HEK293T (cell line): ENCODE measurements around the gene EXOC6B.

Experiments
- CTCF ChIA-PET: fragments of 350-600 bp; formaldehyde crosslinking; extraction: SDS; loops from one replicate; lab custom pipeline; 2021; ENCODE audit warnings: antibody characterized with exemption, inconsistent platforms; lab: Yijun Ruan, JAX
- POLR2A ChIA-PET: fragments of 350-600 bp; formaldehyde crosslinking; extraction: SDS; loops from one replicate; lab custom pipeline; 2020; ENCODE audit warnings: antibody characterized with exemption, inconsistent platforms; lab: Yijun Ruan, JAX
- DNase-seq: peaks from one replicate; pipeline ENCODE4 v3.0.0; 2012; ENCODE audit warnings: mixed read lengths; ENCODE audit errors: extremely low spot score
- ARNT ChIP-seq: fragments of 450-650 bp; IDR thresholded peaks from 2 replicates; pipeline ENCODE4 v1.6.1; 2017; ENCODE audit warnings: mild to moderate bottlenecking
- BHLHE40 ChIP-seq: fragments of 450-650 bp; IDR thresholded peaks from 2 replicates; pipeline ENCODE4 v1.6.1; 2016; ENCODE audit warnings: mild to moderate bottlenecking, moderate library complexity, borderline replicate concordance
- CTBP1 ChIP-seq: fragments of 450-650 bp; IDR thresholded peaks from 2 replicates; pipeline ENCODE4 v1.6.1; 2016; ENCODE audit warnings: borderline replicate concordance
- ELF4 ChIP-seq: fragments of 450-650 bp; IDR thresholded peaks from 2 replicates; pipeline ENCODE4 v1.6.1; 2017; ENCODE audit warnings: antibody characterized with exemption
- FOXA1 ChIP-seq: fragments of 450-650 bp; IDR thresholded peaks from 2 replicates; pipeline ENCODE4 v1.6.1; 2016; ENCODE audit warnings: mild to moderate bottlenecking
- FOXK2 ChIP-seq: fragments of 450-650 bp; IDR thresholded peaks from 2 replicates; pipeline ENCODE4 v1.6.1; 2016; ENCODE audit warnings: mild to moderate bottlenecking
- FOXM1 ChIP-seq: fragments of 450-650 bp; IDR thresholded peaks from 2 replicates; pipeline ENCODE4 v1.6.1; 2017; ENCODE audit warnings: mild to moderate bottlenecking, borderline replicate concordance
- HDGF ChIP-seq: fragments of 450-650 bp; IDR thresholded peaks from 2 replicates; pipeline ENCODE4 v1.6.1; 2017; ENCODE audit warnings: antibody characterized with exemption, borderline replicate concordance
- L3MBTL2 ChIP-seq: fragments of 450-650 bp; conservative IDR thresholded peaks from 2 replicates; pipeline ENCODE4 v1.6.1; 2016; ENCODE audit warnings: mild to moderate bottlenecking
- LEF1 ChIP-seq: fragments of 450-650 bp; IDR thresholded peaks from 2 replicates; pipeline ENCODE4 v1.6.1; 2017; ENCODE audit warnings: mild to moderate bottlenecking, borderline replicate concordance
- NFRKB ChIP-seq: fragments of 450-650 bp; IDR thresholded peaks from 2 replicates; pipeline ENCODE4 v1.6.1; 2016; ENCODE audit warnings: mild to moderate bottlenecking, moderate library complexity
- SP1 ChIP-seq: fragments of 450-650 bp; IDR thresholded peaks from 2 replicates; pipeline ENCODE4 v1.6.1; 2017
- SUZ12 ChIP-seq: fragments of 450-650 bp; IDR thresholded peaks from 2 replicates; pipeline ENCODE4 v1.6.1; 2016; ENCODE audit warnings: mild to moderate bottlenecking
- TARDBP ChIP-seq: fragments of 450-650 bp; IDR thresholded peaks from 2 replicates; pipeline ENCODE4 v1.6.1; 2016
- ZNF384 ChIP-seq: fragments of 450-650 bp; IDR thresholded peaks from 2 replicates; pipeline ENCODE4 v1.6.1; 2016
- TF ChIP-seq, protein P1 (sequence below): fragments of 450-650 bp; IDR thresholded peaks from 2 replicates; pipeline ENCODE4 v1.6.1; 2016

Gene EXOC6B

DNA sequence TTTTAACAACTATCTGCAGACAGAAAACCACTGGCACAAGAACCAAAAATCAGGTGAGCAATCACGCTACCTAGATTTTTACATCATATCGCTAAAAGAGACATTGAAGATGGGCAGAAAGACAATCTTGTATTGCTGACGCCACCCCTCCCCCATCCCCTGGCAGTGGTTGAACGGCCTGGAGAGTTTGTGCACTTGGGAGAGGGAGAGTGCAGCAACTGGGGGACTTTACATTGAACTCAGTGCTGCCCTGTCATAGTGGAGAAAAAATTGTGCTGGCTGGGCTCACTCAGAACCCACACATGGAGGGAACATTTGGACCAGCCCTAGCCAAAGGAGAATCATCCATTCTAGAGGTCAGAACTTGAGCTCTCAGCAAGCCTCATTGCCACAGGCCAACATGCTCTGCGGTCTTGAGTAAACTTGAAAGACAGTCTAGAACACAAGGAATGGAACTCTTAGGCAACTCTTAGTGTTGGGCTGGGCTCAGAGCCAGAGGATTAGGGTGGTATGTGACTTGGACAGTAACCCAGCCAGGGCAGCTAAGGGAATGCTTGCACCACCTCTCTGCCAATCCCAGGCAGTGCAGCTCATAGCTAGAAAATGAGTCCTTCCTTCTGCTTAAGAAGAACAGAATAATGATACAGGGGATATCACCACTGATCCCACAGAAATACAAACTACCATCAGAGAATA is 458.2 kb downstream of the EXOC6B start:
- peak; percentile 12 for DNase-seq

DNA sequence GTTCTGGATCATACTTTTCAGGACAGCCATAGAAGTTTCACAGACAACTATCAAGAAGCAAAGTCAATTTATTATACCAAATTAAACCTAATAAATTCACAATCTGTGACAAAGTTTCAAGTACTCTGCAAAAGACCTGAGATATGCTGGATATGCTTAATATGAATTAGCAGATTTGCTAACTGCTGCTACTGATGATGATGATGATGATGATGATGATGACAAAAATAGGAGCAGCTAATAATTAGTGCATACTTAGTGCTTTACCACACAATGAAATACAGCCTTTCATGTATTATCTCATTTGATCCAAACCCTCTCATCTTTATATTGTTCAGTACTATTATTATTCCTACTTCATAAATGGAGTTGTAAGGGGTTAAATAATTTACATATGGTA is 462.4 kb downstream of the EXOC6B start:
- TF ChIP-seq SUZ12 (no peak), FOXM1 (no peak), HDGF (no peak), ELF4 (no peak), CTBP1 (no peak), NFRKB (no peak), TARDBP (no peak), FOXA1 (no peak), SP1 (no peak)
- TF ChIP-seq, protein P1, sequence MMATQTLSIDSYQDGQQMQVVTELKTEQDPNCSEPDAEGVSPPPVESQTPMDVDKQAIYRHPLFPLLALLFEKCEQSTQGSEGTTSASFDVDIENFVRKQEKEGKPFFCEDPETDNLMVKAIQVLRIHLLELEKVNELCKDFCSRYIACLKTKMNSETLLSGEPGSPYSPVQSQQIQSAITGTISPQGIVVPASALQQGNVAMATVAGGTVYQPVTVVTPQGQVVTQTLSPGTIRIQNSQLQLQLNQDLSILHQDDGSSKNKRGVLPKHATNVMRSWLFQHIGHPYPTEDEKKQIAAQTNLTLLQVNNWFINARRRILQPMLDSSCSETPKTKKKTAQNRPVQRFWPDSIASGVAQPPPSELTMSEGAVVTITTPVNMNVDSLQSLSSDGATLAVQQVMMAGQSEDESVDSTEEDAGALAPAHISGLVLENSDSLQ, result no peak
- POLR2A ChIA-PET, result no interaction called here
- CTCF ChIA-PET, result no interaction called here
- DNase-seq, result no peak

More for the DNA sequence above, 458.2 kb downstream of the EXOC6B start:
- CTCF ChIA-PET, result no interaction called here
- TF ChIP-seq ZNF384 (no peak), ELF4 (no peak), LEF1 (no peak), FOXK2 (no peak), TARDBP (no peak), L3MBTL2 (no peak), FOXA1 (no peak), SP1 (no peak), FOXM1 (no peak), CTBP1 (no peak), HDGF (no peak), SUZ12 (no peak), ARNT (no peak), BHLHE40 (no peak), NFRKB (no peak)
- TF ChIP-seq, protein P1, result no peak
- POLR2A ChIA-PET, result no interaction called here

DNA sequence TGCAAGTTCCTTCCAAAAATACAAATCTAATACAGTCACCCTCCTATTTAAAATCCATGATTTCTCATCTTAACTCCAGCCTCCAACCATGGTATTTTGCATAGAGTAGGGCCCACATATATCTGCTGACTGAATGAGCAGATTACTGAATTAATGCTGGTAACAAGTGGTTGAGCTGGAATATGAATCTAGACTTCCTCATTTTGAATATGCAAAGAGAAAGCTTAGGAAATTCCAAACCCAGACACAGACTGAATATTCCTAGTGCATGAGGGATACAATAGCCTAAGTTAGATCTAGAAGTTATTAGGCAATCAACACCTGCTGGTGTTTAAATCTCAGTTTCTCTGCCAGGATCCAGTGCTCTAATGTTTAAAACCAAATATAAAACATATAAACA is 463.1 kb downstream of the EXOC6B start:
- no peak for TF ChIP-seq HDGF
- TF ChIP-seq ELF4, result no peak
- no peak for TF ChIP-seq FOXK2
- TF ChIP-seq SP1, result no peak
- no peak for TF ChIP-seq LEF1
- no peak for TF ChIP-seq TARDBP
- no peak for TF ChIP-seq L3MBTL2
- TF ChIP-seq ARNT, result no peak
- ChIA-PET CTCF (no interaction called here), POLR2A (no interaction called here)
- DNase-seq, result no peak

DNA sequence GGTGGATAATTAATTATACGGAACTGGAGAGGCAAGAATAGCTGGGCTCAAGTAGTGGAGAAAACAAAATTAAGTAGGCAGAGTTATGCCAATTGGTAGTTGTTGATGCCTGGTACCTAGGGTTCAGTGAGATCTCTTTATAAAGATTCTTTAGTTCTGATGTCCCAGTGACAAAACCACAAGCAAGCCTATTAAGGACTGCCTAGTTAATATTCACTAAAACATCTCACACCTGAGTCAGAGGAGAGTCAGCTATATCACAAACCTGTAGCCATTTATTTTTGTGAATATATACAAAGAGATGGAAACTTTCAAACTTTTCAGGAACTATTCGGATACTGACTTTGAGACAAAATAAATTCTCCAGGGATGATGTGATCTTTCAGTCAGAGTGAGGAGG is 464.3 kb downstream of the EXOC6B start:
- no peak for DNase-seq
- ChIA-PET POLR2A (no interaction called here), CTCF (no interaction called here)
- no peak for TF ChIP-seq CTBP1
- TF ChIP-seq HDGF, result no peak
- no peak for TF ChIP-seq ARNT
- TF ChIP-seq L3MBTL2, result no peak
- TF ChIP-seq FOXM1, result no peak
- TF ChIP-seq NFRKB, result no peak
- TF ChIP-seq FOXK2, result no peak

- TF ChIP-seq SP1 (no peak), ZNF384 (no peak), FOXK2 (no peak)
- TF ChIP-seq, protein P1, result peak; percentile 37; the same call in 1 of the 2 replicates
- DNase-seq, result no peak
- POLR2A ChIA-PET, result no interaction called here
- CTCF ChIA-PET, result no interaction called here
Measured at GRCh38 chr2:72361042-72361441, 464.8 kb downstream of the EXOC6B start.

DNA sequence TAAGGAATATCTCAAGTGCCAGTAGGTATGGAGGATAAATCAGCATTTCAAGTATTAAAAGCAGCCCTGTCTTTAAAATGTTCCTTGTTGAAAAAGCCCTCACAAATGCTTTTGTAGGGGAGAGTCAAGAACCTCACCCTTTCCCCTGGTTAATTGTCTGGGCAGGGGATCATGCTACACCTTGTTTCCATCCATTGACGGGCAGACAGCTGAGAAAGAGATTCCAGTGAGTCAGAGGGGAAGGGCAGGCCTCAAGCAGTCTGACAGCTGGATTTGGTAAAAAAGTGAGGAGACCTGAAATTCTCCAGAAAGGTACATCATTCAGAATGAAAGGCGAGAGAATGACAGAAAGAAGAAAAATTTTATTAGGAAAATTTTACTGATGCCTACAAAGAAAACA is 475.0 kb downstream of the EXOC6B start:
- no peak for TF ChIP-seq L3MBTL2
- TF ChIP-seq TARDBP, result no peak
- no peak for TF ChIP-seq NFRKB
- TF ChIP-seq ZNF384, result no peak
- TF ChIP-seq LEF1, result no peak
- no peak for TF ChIP-seq ELF4
- TF ChIP-seq, protein P1, result no peak
- TF ChIP-seq SUZ12, result no peak
- DNase-seq, result no peak
- CTCF ChIA-PET, result no interaction called here
- POLR2A ChIA-PET, result no interaction called here
